ENCODE measurements around the gene PPP2R5A.
"Not testable (repeated sequence)": the region's sequence is repeated elsewhere in the genome, so short reads cannot be mapped to it uniquely, and the experiment has no call there.

The PPP2R5A gene

DNA sequence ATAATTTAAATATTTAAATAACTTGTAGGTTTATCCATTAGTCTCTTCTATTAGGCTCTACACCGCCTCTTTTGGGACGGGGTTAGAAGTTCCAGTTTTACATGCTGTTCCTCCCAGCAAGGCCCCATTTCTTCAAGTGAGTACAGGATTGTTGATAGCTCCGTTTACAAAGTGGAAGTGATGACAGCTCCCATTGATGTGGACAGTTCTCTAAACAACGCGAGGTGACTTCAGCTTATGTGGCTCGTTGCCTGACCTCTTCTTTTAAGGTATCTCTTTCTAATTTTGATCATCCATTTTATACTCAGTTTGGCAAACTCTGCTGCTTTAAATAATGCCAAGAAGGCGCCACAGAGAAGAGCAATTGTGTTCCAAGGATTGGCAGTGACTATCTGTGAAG is 79.8 kb downstream of the PPP2R5A start:
- no peak for DNase-seq

DNA sequence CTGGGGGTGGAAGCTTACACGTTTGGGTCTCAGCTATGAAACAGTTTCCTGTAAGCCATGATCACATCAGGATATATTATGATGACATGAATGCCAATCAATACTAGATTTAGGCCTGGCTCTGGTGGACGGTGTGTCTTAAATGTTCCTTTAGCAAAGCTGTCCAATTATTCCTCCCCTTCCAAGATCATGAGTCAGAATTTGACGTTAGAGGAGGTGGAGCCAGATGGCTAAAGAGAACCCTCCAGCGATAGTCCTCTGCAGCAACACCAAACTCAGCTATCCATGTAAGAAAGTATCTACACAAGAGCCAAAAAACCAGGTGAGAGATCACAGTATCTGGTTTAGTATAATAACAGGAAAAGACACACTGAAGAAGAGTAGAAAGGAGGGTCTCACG is 81.7 kb downstream of the PPP2R5A start:
- no peak for DNase-seq

DNA sequence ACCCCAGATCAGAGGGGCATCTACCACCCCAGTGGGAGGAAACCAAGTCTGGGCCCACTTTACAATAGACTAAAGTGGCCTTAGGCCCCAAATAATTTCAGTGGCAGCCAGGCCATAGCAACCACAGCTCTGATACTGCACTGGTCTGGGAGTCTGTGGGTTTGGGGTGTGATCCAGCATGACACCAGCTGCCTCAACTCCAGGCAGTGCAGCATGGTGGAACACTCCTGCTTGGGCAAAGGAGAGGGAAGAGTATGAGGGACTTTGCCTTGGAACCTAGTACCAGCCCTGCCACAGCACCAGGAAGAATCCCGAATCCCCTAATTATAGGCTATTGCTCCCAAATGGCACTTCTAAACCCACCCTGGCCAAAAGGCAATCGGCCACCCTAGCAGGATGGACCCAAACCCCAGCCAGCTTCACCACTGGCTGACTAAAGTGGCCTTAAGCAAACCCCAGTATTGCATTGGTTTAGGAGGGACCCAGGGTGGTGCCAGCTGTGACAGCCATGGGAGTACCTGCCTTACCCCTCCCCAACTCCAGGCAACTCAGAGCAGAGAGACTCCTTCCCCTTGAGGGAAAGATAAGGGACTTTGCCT is 82.4 kb downstream of the PPP2R5A start:
- DNase-seq, result no peak

DNA sequence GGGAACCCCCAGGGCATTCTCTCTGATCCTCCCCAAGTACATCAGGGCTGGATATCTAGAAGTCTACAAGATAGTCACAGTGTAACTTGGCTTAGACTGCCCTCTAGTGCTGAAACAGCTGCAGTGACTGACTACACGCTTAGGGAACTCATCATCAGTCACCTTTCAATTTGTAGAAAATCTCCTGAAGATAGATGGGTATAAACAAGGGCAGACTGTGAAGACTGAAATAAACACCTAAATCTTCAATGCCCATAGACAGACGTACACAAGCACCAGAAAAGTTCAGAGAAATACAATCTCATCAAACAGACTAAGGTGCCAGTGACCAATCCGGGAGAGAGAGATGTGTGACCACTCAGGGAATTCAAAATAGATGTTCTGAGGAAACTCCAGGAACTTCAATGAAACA is 82.9 kb downstream of the PPP2R5A start:
- DNase-seq, result peak; percentile 63

DNA sequence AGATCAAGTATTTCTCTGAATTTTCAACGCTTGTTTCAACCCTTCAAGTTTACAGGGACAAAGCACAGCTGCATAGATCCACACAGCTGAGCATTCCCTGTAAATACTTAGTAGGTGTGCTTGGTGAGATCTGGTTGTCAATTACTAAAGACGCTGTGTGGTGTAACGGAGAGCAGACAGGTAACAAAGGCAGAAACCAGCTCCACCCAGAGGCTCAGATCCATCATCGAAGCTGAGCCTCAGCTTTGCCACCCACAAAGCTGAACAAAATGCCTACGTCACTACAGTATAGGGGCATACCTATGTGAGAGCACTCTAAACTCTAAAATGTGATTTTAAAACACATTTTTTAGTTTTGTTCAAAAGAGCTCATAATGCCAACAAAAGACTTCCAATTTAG is 90.8 kb downstream of the PPP2R5A start:
- DNase-seq, result no peak

DNA sequence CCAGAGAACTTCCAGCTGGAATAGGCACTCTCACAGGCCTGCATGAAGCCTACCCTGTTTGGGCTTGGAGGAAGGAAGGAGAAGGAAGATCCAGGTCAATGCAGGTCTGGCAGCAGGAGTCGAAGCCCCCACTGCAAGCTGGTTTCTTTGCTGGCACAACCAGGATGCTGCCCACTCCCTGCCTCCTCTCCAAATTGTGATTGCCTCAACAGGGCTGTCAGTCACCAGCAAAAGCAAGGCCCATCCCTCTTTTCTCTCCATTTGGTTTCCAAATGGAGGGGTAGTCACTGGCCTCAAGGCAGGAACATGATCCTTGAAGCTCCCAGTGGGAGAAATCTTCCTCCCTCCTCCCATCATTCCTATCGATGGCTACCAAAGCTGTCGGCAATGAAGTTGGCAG is 92.4 kb downstream of the PPP2R5A start:
- no peak for DNase-seq

DNA sequence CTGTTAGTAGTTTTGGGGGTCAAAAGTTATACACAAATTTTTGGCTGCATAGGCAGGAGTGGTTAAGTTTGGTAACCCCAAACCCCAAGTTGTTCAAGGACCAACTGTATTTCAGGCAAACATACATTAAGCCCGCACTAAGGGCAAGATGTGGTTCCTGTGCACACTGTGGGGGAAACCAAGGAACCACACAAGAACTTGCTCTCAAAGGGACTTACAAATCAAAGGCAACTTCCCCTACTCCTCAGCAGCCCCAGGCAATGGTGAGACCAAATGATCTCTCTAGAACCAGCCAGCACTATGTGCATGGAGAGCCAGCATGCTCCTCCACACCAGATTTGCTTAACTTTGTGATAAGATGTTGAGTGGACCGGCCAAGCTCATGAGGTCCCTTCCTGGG is 94.2 kb downstream of the PPP2R5A start:
- no peak for DNase-seq

DNA sequence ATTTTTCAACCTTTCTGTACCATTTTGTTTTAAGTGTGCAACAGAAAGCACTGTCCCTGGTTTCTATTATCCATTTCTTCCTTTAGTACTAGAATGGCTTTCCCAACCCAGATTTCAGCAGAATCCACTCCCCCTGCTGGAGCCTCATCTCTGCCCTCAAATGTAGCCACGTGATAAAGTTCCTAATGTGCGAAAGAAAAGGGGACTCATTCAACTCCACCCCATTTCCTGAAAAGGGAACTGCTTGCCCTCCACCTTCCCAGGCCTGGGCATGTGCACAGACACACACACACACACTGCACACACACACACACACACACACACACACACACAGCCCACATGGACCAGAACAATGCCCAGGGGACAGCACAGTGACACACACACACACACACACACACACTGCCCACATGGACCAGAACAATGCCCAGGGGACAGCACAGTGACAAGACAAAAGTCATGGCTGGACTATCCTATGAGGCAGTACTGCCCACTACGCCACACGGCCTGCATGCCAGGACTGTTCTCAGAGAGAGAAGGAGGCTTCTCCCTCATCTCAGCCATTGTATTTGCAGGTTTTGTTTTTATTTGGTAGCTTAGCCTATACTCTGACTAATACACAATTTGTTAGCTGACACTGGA is 96.3 kb downstream of the PPP2R5A start:
- DNase-seq, result no peak

DNA sequence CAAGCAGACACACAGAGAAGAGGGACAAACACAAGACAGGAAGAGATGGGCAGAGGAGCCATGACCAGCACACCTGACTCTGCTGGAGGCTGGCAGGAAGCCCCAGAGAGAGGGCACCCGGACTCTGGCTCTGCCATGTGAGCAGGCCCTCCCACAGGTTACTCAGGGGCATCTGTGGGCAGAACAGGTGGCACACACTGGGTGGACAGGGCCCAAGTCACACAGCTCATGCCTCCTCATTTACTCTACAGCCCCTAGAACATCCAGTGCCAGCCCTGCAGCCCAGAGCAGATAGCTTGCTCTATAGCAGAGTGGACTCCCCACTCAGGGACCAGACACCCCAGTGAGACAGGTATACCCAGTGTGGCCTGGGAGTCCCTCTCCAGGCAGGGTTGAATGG is 100.8 kb downstream of the PPP2R5A start:
- no peak for DNase-seq

DNA sequence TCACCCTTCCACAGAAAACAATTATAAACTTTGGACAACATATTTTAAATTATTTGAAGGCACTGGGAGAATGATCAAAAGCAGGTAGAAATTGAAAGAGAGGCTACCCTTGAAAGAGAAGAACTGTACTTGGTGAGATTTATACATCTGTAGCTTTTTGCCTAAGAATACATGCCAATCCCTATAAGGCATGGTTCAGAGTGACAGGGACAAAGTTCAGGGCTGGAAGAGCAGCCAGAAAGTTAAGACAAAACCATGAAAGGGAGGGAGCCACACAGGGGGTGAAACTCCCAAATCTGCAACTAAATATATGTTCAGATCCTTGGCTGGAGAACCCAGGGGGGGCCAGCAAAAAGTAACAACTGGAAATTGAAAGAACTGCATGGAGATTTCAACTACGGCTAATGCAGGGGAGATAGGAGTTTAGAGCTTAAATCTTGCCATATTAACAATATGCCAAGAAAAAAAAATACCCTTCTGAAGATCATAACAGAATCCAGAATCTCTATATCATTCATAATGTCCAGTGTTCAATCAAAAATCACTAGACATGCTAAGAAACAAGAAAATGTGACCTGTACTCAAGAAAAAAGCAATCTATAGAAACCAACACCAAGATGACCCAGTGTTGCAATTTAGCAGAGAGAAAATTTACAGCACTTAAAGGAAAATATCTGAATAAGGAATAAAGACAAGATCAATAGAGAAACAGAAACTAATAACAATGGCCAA is 103.9 kb downstream of the PPP2R5A start:
- DNase-seq, result no peak

DNA sequence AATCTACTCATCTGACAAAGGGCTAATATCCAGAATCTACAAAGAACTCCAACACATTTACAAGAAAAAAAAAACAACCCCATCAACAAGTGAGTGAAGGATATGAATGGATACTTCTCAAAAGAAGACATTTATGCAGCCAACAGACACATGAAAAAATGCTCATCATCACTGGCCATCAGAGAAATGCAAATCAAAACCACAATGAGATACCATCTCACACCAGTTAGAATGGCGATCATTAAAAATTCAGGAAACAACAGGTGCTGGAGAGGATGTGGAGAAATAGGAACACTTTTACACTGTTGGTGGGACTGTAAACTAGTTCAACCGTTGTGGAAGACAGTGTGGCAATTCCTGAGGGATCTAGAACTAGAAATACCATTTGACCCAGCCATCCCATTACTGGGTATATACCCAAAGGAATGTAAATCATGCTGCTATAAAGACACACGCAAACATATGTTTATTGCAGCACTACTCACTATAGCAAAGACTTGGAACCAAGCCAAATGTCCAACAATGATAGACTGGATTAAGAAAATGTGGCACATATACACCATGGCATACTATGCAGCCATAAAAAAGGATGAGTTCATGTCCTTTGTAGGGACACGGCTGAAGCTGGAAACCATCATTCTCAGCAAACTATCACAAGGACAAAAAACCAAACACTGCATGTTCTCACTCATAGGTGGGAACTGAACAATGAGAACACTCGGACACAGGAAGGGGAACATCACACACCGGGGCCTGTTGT is 110.6 kb downstream of the PPP2R5A start:
- DNase-seq, result not testable (repeated sequence)

DNA sequence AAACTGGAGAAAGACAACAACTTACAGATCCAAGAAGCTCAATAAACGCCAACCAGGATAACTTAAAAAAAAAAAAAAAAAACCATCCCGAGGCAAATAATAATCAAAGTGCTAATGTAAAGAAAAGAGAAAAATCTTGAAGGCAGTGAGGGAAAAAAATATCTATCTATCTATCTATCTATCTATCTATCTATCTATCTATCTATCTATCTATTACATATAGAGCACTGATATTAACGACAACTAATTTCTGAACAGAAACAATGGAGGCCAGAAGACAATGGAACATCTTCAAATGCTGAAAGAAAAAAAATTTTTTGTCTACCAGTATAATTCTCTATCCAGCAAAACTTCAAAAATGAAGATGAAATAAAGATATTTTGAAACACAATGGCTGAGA is 111.4 kb downstream of the PPP2R5A start:
- DNase-seq, result no peak

DNA sequence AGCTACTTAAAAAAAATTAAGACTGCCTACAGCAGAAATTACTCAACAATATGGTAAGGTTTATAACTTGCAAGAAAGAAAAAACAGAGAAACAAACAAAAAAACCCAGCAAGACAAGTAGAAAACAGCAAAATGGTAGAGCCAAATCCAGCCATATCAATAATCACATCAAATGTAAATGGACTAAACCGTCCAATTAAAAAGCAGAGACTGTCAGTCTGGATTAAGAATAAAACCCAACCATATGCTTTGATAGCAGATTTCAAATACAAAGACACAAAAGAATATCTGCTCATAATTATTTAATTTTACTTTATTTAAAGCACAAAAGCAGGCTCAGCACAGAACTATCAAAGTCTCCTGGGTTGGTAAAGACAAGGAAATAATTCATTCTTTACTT is 112.0 kb downstream of the PPP2R5A start:
- DNase-seq, result no peak

DNA sequence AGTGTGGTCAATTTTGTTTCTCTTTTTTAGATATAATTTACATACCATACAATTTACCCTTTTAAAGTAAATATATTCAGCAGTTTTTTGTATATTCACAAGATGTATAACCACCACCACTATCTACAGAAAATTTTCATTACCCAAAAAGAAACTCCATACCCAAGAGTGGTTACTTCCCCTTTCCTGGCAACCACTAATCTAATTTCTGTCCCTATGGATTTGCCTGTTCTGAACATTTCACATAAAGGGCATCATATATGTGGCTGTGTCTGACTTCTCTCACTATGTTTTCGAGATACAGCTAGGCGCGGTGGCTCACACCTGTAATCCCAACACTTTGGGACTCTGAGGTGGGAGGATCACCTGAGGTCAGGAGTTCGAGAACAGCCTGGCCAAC is 115.8 kb downstream of the PPP2R5A start:
- DNase-seq, result no peak

DNA sequence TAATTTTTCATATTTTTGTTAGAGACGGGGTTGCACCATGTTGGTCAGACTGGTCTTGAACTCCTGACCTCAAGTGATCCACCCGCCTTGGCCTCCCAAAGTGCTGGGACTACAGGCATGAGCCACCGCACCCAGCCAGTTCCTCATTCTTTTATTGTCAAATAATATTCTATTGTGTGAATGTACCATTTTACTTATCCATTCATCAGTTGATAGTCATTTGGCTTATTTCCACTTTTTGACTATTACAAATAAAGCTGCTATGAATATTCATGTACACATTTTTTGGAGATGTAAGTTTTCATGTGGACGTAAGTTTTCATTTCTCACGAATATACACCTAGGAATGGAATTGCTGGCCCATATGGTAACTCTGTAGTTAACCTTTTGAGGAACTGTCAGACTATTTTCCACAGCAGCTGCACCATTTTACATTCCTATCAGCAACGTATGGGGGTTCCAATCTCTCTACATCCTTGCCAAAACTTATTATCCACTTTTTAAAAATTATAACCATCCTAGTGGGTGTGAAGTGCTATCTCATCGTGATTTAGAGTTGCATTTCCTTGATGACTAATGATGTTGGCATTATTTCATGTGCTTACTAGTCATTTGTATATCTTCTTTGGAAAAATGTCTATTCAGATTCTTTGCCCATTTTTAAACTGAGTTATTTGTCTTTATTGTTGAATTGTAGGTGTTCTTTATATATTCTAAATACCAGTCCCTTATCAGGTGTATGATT is 116.8 kb downstream of the PPP2R5A start:
- DNase-seq, result no peak

DNA sequence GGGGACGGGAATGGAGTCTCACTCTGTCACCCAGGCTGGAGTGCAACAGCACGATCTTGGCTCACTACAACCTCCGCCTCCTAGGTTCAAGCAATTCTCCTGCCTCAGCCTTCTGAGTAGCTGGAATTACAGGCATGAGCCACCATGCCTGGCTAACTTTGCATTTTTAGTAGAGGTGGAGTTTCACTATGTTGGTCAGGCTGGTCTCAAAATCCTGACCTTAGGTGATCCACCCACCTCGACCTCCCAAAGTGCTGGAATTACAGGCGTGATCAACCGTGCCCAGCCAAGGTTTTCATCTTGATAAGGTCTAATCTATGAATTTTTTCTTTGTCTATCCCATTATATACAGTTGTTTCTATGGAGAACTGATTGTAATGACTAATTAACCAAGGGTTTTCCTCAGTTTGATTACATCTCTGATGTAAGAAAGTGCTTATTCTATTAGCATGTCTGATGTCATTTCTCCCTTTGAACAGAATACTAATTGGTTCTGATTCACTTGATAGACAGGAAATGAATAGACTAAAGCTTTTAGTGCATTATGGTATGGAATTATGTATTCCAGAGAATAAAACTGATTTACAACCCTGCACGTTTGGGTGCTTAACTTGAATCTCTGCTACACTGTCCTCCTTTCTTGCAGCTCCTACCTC is 117.6 kb downstream of the PPP2R5A start:
- DNase-seq, result no peak

DNA sequence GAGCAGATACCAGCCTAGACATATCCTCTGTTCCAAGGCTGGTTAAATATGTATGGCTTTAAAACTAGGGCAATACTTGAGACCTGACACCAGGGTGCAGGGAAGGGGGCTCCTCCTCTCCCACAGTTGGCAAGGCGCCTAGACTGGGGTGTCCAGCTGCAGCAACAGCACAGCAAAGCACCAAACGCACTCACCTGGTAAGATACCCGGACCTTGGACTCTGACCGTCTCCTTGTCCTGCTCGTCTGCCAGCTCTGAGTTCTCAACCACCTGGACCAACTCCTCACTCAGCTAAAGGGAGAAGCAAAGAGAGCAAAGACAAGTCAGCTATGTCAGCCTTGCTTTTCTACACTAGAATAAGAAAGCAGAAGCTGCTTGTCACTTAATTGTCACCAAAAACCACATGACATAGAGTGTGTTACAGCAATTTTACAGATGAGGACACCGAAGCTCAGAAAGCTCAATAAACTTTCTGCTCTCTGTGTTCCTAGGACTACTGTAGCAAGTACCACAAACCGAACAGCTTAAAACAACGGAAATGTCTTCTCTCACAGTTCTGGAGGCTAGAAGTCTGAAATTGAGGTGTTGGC is 125.1 kb downstream of the PPP2R5A start:
- DNase-seq, result no peak

Data from NCI-H1105 treated with DMSO at 0.1 percent for 48 hours (cell line).